DOHH2 (cell line): ENCODE results near the gene KIF3C.
"Not testable (repeated sequence)": the region's sequence is repeated elsewhere in the genome, so short reads cannot be mapped to it uniquely, and the experiment has no call there.

Experiments used
- H3F3A ChIP-seq: fragments of 200-600 bp; sonication (generic), shearing (Covaris generic); 2 replicates; pipeline ENCODE4 v1.6.0; 2016; ENCODE audit warnings: antibody characterized with exemption, mild to moderate bottlenecking; ENCODE audit not compliant: control insufficient read depth, insufficient read depth
- H3K27ac ChIP-seq: fragments of 200-600 bp; sonication (generic); 2 replicates; pipeline ENCODE4 v1.5.1; 2014; ENCODE audit warnings: low read depth, mild to moderate bottlenecking, low read length, moderate library complexity
- H3K27me3 ChIP-seq: fragments of 200-600 bp; sonication (generic); 2 replicates; pipeline ENCODE4 v1.6.1; 2014; ENCODE audit warnings: mild to moderate bottlenecking, low read length, mixed read lengths; ENCODE audit not compliant: control insufficient read depth
- H3K36me3 ChIP-seq: fragments of 200-600 bp; sonication (generic); 2 replicates; pipeline ENCODE4 v1.6.1; 2014; ENCODE audit warnings: mild to moderate bottlenecking, low read length, moderate library complexity, mixed read lengths; ENCODE audit not compliant: control insufficient read depth
- H3K4me1 ChIP-seq: fragments of 200-600 bp; sonication (generic); 2 replicates; pipeline ENCODE4 v1.6.1; 2014; ENCODE audit warnings: mild to moderate bottlenecking, low read length, mixed read lengths; ENCODE audit not compliant: control insufficient read depth
- H3K4me2 ChIP-seq: fragments of 200-600 bp; sonication (generic); 2 replicates; pipeline ENCODE4 v1.6.0; 2014; ENCODE audit warnings: mild to moderate bottlenecking, low read length, moderate library complexity
- H3K4me3 ChIP-seq: fragments of 200-600 bp; sonication (generic); 2 replicates; pipeline ENCODE4 v1.5.1; 2014; ENCODE audit warnings: mild to moderate bottlenecking, low read length, mixed read lengths
- H3K79me2 ChIP-seq: fragments of 200-600 bp; sonication (generic); 2 replicates; pipeline ENCODE4 v1.6.1; 2014; ENCODE audit warnings: mild to moderate bottlenecking, low read length, mixed read lengths; ENCODE audit not compliant: control insufficient read depth
- H3K9me2 ChIP-seq: fragments of 200-600 bp; sonication (generic); replicated peaks from 2 replicates; pipeline ENCODE4 v1.6.1; 2014; ENCODE audit warnings: mild to moderate bottlenecking, low read length, mixed read lengths; ENCODE audit not compliant: control insufficient read depth
- H3K9me3 ChIP-seq: fragments of 200-600 bp; sonication (generic); 2 replicates; pipeline ENCODE4 v1.6.1; 2014; ENCODE audit warnings: antibody characterized with exemption, low read length, mixed read lengths; ENCODE audit not compliant: control insufficient read depth, insufficient read depth
- H4K20me1 ChIP-seq: fragments of 200-600 bp; sonication (generic); 2 replicates; pipeline ENCODE4 v1.6.0; 2014; ENCODE audit warnings: low read depth, mild to moderate bottlenecking, antibody characterized with exemption, low read length, moderate library complexity; ENCODE audit not compliant: control insufficient read depth, insufficient read depth
- CTCF ChIP-seq: fragments of 200-600 bp; sonication (generic); IDR thresholded peaks from one replicate; pipeline ENCODE4 v1.5.1; 2014; ENCODE audit warnings: antibody characterized with exemption, mild to moderate bottlenecking, low read depth, low read length; ENCODE audit not compliant: poor library complexity, severe bottlenecking
- EZH2phosphoT487 ChIP-seq: fragments of 200-600 bp; sonication (generic); IDR thresholded peaks from 2 replicates; pipeline ENCODE4 v1.6.1; 2017; ENCODE audit warnings: borderline replicate concordance, mild to moderate bottlenecking, antibody characterized with exemption, low read length, moderate library complexity, mixed read lengths

Gene KIF3C

GRCh38 chr2:25899404-25899970 lies 82.8 kb downstream of the KIF3C start:
- TF ChIP-seq CTCF = no peak
- no peak for TF ChIP-seq EZH2phosphoT487
- no peaks in the 10 kb centered on the region for H3K79me2 ChIP-seq

GRCh38 chr2:25897506-25897905 lies 84.8 kb downstream of the KIF3C start:
- Histone ChIP-seq H3K36me3 (no peaks in the 10 kb centered on the region), H3K9me2 (no peaks in the 10 kb centered on the region), H3K27me3 (no peaks in the 10 kb centered on the region), H3K79me2 (no peaks in the 10 kb centered on the region), H3K4me2 (peak overlapping the region; percentile 25), H3K27ac (no peak overlapping the region), H3K4me3 (no peak overlapping the region), H3F3A (peaks cover 3% of the 10 kb centered on the region), H3K4me1 (peaks cover 16% of the 10 kb centered on the region), H4K20me1 (no peaks in the 10 kb centered on the region), H3K9me3 (no peaks in the 10 kb centered on the region)
- TF ChIP-seq CTCF (no peak), EZH2phosphoT487 (no peak)

More at GRCh38 chr2:25899404-25899970, 82.8 kb downstream of the KIF3C start:
- H3F3A ChIP-seq = peaks cover 3% of the 10 kb centered on the region
- no peaks in the 10 kb centered on the region for H3K27me3 ChIP-seq
- H3K27ac ChIP-seq = no peak overlapping the region
- no peaks in the 10 kb centered on the region for H4K20me1 ChIP-seq
- H3K9me3 ChIP-seq = no peaks in the 10 kb centered on the region
- no peaks in the 10 kb centered on the region for H3K9me2 ChIP-seq
- H3K36me3 ChIP-seq = no peaks in the 10 kb centered on the region
- no peak overlapping the region for H3K4me2 ChIP-seq
- H3K4me3 ChIP-seq = no peak overlapping the region
- H3K4me1 ChIP-seq = peaks cover 16% of the 10 kb centered on the region

GRCh38 chr2:25896308-25896707 lies 86.0 kb downstream of the KIF3C start:
- peaks cover 16% of the 10 kb centered on the region for H3K4me1 ChIP-seq
- not testable (repeated sequence) for H3K9me2 ChIP-seq, H3K4me3 ChIP-seq, H3K79me2 ChIP-seq, H3K9me3 ChIP-seq, H3K27ac ChIP-seq, H3K27me3 ChIP-seq, H3K4me2 ChIP-seq, H3K36me3 ChIP-seq, H4K20me1 ChIP-seq, H3F3A ChIP-seq

GRCh38 chr2:25895610-25896009 lies 86.7 kb downstream of the KIF3C start:
- no peaks in the 10 kb centered on the region for H3K9me3 ChIP-seq

More at GRCh38 chr2:25895610-25896009, 86.7 kb downstream of the KIF3C start:
- no peak overlapping the region for H3K4me2 ChIP-seq
- no peaks in the 10 kb centered on the region for H3K9me2 ChIP-seq
- TF ChIP-seq CTCF = no peak
- TF ChIP-seq EZH2phosphoT487 = no peak
- peaks cover 16% of the 10 kb centered on the region for H3K4me1 ChIP-seq
- peaks cover 3% of the 10 kb centered on the region for H3F3A ChIP-seq
- no peaks in the 10 kb centered on the region for H3K36me3 ChIP-seq
- H4K20me1 ChIP-seq = no peaks in the 10 kb centered on the region
- no peak overlapping the region for H3K27ac ChIP-seq
- H3K27me3 ChIP-seq = no peaks in the 10 kb centered on the region
- no peaks in the 10 kb centered on the region for H3K79me2 ChIP-seq
- H3K4me3 ChIP-seq = no peak overlapping the region
